HG02678 (cell line): ENCODE measurements around the gene SZRD1.
A peak's percentile ranks its signal among the peaks of the same experiment; 100 is the strongest.

Experiments
- ATAC-seq: cut with Tn5 transposase; IDR thresholded peaks from one replicate; pipeline ENCODE4 v1.9.1; 2021; ENCODE audit warnings: mild to moderate bottlenecking, moderate library complexity; ENCODE audit not compliant: unreplicated experiment

The SZRD1 gene

DNA sequence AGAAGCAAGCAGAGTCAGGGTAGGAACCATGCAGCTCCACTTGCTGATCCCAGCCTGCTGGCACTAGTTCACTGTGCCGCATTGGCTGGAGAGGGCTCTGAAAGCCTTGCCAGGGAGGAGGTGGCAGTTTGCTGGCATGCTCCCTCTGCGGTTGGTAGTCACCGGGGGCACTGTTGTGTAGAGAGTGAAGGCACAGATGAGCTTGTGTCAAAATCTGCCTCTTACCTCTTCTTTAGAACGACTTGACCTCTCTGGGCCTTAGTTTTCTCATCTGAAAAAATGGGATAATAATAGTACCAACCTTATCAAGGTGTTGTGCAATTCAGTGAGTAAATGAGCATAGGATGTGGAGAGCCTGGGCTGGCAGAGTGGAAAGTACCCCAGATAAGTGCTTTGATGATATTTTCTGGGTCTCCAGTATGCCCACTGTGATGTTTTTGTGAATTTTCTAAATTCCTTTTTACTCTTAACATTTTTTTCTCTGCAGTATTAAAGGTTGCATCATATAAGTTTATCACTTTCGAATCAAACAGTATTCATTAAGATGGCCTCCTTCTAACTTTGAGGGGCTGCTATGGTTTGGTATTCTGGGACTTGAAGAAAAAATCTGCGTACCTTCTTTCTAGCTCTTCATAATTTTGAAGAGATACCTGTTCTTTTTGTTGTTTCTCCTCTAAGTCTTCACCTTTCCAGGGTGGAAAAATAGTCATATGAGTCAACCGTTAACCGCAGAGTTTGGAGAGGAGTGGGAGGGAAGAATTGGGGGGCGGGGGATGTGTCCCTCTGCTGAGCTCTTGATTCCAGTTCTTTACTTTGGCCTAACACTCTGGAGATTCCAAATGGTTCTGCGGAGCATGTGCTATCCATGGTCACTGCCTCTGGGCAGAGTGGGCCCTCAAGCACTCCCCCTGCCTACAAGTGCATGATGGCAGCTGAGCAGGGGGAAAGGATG, 26.8 kb downstream of the SZRD1 start:
- no peak for ATAC-seq

GRCh38 chr1:16394977-16395376, 27.9 kb downstream of the SZRD1 start:
- ATAC-seq: no peak

DNA sequence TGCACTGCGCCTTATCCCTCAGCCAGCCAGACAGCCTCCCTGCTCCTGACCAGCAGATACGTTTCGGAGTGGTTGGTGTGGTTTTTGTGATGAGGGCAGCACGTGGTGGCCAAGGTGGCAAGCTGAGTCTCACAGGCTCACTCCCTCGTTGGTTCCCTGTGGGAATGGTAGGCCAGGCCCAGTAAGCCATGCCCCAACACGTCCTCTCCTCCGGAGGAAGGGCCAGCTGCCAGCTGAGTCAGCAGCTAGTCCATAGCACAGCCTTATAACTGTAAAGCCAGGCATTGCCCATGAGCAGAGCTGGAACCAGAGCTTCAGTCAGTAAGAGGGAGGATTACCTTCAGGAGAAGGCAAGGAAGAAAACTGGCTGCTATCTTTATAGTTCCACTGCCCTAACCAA, 29.5 kb downstream of the SZRD1 start:
- ATAC-seq: no peak

DNA sequence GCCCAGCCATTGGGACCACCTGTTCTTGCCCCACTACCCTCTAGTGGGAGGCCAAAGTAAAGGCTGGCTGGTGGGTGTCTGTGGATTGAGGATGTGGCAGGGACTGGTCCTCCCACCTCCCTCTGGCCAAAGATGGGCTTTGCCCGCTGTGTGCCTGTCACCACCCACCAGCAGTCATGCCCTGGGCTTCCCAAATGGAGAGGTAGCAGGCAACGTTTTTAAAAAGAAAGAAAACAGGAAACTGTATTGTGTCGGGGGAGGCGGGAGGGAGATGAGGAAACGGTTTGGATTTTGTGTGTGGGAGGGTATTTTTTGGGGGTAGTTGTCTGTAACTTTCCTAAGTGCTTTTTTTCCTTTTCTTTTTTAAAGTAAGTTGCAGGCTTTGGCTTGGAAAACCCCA, 30.1 kb downstream of the SZRD1 start:
- ATAC-seq: no peak

- ATAC-seq: no peak
Observed at GRCh38 chr1:16398371-16398953, 31.4 kb downstream of the SZRD1 start.

DNA sequence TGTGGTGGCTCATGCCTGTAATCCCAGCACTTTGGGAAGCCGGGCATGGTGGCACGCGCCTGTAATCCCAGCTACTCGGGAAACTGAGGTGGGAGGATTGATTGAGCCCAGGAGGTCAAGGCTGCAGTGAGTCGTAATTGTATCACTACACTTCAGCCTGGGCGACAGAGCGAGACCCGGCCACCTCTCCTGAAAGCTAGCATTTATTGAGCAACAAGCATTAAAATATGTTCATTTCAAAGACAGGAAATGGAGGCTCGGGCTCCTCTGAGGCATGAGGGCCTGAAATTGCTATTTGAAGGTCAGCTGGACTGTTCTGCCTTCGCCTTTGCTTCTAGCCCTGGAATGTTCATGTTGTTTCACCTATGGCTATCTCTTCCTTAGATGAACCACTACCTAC, 35.7 kb downstream of the SZRD1 start:
- ATAC-seq: no peak

DNA sequence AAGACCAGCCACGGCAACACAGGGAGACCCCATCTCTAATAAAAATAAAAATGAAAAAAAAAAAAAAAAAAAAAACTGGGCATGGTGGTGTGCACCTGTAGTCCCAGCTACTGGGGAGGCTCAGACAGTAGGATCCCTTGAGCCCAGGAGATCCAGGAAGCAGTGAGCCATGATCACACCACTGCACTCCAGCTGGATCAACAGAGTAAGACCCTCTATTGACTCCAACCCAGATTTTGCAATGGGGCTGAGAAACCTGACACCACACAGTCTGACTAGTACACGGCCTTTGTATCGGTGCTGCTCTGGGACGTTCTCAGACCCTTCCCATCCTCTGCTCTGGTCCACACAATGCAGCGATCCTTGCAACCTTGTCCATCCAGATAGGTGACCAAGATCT, 38.4 kb downstream of the SZRD1 start:
- no peak for ATAC-seq

DNA sequence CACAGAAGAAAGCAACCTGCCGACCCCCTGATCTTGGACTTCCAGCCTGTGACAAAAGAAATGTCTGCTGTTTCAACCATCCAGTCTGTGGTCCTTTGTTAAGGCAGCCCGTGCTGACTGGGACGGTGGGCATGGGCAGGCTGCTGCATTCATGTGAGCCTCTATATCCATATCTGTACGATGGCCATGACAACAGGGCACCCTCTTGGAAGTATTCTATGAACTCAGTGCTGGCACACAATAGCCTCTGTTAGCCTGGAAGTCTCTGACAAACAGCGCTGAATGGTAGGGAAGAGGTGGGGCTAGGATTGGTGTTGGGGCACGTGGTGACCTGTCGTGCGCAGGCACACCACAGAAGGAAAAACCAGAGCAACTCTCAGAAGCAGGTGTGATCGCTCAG, 39.8 kb downstream of the SZRD1 start:
- ATAC-seq: no peak

GRCh38 chr1:16409536-16410152, 42.6 kb downstream of the SZRD1 start:
- no peak for ATAC-seq

GRCh38 chr1:16410803-16411202, 43.8 kb downstream of the SZRD1 start:
- ATAC-seq: no peak

DNA sequence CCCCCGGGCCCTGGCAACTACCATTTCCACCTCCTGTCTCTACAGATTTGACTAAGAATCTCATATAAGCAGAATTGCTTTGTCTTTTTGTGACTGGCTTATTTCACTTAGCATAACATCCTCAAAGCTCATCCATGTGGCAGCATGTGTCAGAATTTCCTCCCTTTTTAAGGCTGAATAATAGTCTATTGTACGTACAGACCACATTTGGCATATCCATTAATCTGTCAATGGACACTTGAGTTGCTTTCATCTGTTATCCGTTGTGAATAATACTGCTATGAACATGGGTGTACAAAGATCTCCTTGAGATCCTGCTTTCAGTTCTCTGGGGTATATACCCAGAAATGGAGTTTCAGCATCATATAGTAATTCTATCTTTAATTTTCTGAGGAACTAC, 46.1 kb downstream of the SZRD1 start:
- no peak for ATAC-seq

DNA sequence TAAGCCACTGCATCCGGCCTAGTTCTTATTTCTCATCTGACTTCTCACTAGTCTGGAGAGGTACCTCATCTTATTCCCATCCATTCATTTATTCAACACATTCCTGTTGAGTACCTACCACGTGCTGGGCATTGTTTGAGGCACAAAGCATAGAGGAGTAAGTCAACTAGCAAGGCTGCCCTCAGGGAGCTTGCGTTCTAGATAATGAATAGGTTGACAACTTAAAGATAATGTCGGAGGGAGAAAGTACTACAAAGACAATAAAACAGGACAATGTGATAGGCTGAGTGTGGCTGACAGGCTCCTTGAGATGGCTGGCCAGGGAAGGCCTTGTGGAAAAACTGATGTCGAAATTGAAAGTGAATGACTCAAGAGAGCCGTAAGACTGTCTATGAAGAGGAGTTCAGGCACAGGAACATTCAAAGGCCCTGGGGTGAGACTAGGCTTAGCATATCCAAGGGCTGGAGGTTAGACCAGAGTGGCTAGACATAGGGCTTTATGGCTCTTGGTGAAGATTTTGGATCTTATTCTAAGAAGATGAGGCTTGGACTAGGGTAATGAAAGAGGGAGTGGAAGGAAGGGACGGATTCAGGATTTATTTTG, 51.9 kb downstream of the SZRD1 start:
- ATAC-seq: no peak

GRCh38 chr1:16420424-16421118, 53.5 kb downstream of the SZRD1 start:
- ATAC-seq: peak; percentile 84

DNA sequence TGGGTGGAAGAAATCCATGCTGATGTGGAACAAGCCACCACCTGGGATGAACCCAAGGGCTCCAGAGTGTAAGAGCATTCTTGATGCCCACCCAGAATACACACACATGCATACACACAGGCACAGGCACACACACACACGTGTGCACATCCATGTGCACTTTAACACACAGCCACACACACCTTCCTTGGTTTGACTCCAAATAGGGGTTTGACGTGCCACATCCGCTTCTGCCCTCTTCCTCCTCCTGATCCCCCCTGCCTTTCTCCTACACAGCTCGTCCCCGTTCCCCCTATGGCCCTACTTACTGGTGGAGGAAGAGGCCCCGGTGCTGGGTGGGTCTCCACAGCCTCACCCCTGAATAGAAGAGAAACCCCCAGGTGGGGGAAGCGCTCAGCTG, 54.2 kb downstream of the SZRD1 start:
- no peak for ATAC-seq

GRCh38 chr1:16422041-16422440, 55.0 kb downstream of the SZRD1 start:
- ATAC-seq: no peak

- ATAC-seq: no peak
Observed at GRCh38 chr1:16425125-16426025, 58.3 kb downstream of the SZRD1 start.

DNA sequence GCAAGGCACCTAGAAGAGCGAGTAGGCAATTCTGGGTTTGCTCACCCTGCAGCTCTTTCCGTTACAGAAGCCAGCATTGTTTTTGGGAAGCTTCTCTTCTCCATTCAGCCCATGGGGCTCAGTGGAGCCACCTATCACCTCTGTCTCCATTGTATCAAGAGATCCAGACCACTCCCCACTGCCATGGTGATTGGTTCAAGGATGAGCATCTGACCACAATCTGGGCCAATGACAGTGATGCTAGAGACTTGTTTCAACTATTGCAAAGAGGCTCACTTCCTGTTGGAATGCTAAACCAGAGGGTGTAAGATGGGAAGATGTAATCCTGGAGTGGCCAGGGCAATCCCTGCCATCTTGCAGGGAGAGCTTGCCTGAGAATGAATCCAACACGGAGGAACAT, 63.6 kb downstream of the SZRD1 start:
- ATAC-seq: no peak

DNA sequence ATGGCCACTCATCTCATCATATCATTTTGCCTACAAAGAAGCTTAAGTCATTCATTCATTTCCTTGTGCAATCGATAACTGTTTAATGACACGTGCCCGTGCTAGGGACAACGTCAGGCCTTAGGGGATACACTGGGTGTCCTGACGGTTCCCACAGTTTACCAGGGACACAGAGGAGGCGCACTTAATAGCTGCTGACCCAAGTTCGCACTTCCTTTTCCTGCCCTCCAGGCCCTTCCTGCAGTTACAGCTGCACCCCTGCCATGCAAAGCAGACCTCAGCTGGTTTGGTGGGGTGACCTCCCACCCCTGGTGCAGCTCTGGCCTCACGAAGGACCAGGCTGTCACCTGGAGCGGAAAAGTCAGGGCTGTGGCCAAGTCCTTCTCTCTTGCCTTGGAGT, 66.0 kb downstream of the SZRD1 start:
- no peak for ATAC-seq

DNA sequence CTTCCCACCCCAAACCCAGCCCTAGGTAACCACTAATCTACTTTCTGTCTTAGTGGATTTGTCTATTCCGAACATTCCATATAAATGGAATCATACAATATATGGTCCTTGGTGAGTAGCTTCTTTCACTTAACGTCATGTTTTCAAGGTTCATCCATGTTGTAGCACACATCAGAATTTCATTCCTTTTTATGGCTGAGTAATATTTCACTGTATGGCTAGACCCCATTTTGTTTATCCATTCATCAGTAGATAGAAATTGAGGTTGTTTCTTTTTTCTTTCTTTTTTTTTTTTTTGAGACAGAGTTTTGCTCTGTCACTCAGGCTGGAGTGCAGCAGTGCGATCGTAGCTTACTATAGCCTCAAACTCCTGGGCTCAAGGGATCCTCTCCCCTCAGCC, 67.0 kb downstream of the SZRD1 start:
- no peak for ATAC-seq

DNA sequence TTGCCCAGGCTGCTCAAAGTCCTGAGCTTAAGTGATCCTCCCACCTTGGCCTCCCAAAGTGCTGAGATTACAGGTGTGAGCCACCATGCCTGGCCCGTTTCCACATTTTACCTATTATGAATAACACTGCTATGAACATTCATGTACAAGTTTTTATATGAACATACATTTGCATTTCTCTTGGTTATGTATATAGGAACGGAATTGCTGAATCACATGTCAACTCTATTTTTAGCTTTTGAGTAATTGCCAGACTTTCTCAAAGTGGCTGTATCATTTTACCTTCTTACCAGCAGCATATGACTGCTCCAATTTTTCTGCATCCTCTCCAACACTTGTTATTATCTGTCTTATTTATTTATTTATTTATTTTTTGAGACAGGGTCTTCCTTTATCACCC, 67.5 kb downstream of the SZRD1 start:
- ATAC-seq: no peak
